Stomach (tissue), 4 donors: ENCODE measurements around the gene SLC6A20.

ENCODE experiments used
- CTCF ChIP-seq, 7 experiments: fragments of 450-650 bp in 4 of 7; fragments of 200-600 bp in 3 of 7; sonication (generic) in 3 of 7; IDR thresholded peaks; one replicate each; pipeline ENCODE4 v1.5.1; 2016 to 2019; ENCODE audit warnings: antibody characterized with exemption in 7 of 7, control low read depth in 2 of 7, mild to moderate bottlenecking in 1 of 7
- EP300 ChIP-seq: sonication (generic); formaldehyde crosslinking; IDR thresholded peaks from one replicate; pipeline ENCODE4 v1.6.1; 2017; ENCODE audit warnings: antibody characterized with exemption
- POLR2AphosphoS5 ChIP-seq, 3 donors: sonication (generic); formaldehyde crosslinking; IDR thresholded peaks; one replicate each; pipeline ENCODE4 v1.6.1; 2016; ENCODE audit warnings: antibody characterized with exemption in 3 of 3

DNA sequence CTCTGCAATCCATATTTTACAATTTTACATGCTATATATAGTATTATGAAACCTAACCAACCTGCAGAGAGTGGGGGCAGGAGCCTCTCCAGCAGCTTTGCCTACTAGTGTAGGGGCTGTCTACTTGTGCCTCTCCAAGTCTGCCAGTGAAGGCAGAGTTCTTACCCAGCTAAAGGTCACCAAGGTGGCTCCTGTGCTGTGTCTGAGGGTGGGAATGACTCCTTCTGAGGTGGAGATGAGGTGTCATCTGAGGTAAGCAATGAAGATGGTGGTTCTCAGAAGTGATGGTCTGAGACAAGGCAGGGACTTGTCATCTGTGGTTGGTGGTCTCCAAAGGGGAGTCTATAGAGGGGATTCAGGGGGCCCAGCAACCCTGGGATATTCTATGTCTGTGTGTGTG lies 59.6 kb downstream of the SLC6A20 start:
- TF ChIP-seq CTCF (IDR thresholded peaks at IDR 0.05) (no peak), POLR2AphosphoS5 (IDR thresholded peaks at IDR 0.05) (no peak), EP300 (no peak)
